ENCODE data around the gene GCK.

GCK gene

GRCh38 chr7:44148961-44149536 lies 40.2 kb downstream of the GCK start:
- no peak overlapping the region for H3K4me3 ChIP-seq (ENCODE audit: control insufficient read depth, low read depth, low read length)
- no peak for DNase-seq (ENCODE audit: low read depth)
- TF ChIP-seq, protein P1, sequence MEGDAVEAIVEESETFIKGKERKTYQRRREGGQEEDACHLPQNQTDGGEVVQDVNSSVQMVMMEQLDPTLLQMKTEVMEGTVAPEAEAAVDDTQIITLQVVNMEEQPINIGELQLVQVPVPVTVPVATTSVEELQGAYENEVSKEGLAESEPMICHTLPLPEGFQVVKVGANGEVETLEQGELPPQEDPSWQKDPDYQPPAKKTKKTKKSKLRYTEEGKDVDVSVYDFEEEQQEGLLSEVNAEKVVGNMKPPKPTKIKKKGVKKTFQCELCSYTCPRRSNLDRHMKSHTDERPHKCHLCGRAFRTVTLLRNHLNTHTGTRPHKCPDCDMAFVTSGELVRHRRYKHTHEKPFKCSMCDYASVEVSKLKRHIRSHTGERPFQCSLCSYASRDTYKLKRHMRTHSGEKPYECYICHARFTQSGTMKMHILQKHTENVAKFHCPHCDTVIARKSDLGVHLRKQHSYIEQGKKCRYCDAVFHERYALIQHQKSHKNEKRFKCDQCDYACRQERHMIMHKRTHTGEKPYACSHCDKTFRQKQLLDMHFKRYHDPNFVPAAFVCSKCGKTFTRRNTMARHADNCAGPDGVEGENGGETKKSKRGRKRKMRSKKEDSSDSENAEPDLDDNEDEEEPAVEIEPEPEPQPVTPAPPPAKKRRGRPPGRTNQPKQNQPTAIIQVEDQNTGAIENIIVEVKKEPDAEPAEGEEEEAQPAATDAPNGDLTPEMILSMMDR (IDR thresholded peaks at IDR 0.05; ENCODE audit: control insufficient read depth, insufficient read depth, low read depth, low read length, missing control alignments): no peak

GRCh38 chr7:44148166-44148565 lies 41.1 kb downstream of the GCK start:
- no peak overlapping the region for H3K4me3 ChIP-seq (ENCODE audit: control insufficient read depth, low read depth, low read length)
- TF ChIP-seq, protein P1 (IDR thresholded peaks at IDR 0.05; ENCODE audit: control insufficient read depth, insufficient read depth, low read depth, low read length, missing control alignments): no peak
- no peak for DNase-seq (ENCODE audit: low read depth)

GRCh38 chr7:44147026-44147991 lies 41.9 kb downstream of the GCK start:
- no peak overlapping the region for H3K4me3 ChIP-seq (ENCODE audit: control insufficient read depth, low read depth, low read length)
- TF ChIP-seq, protein P1 (IDR thresholded peaks at IDR 0.05; ENCODE audit: control insufficient read depth, insufficient read depth, low read depth, low read length, missing control alignments): no peak
- DNase-seq (ENCODE audit: low read depth): no peak

DNA sequence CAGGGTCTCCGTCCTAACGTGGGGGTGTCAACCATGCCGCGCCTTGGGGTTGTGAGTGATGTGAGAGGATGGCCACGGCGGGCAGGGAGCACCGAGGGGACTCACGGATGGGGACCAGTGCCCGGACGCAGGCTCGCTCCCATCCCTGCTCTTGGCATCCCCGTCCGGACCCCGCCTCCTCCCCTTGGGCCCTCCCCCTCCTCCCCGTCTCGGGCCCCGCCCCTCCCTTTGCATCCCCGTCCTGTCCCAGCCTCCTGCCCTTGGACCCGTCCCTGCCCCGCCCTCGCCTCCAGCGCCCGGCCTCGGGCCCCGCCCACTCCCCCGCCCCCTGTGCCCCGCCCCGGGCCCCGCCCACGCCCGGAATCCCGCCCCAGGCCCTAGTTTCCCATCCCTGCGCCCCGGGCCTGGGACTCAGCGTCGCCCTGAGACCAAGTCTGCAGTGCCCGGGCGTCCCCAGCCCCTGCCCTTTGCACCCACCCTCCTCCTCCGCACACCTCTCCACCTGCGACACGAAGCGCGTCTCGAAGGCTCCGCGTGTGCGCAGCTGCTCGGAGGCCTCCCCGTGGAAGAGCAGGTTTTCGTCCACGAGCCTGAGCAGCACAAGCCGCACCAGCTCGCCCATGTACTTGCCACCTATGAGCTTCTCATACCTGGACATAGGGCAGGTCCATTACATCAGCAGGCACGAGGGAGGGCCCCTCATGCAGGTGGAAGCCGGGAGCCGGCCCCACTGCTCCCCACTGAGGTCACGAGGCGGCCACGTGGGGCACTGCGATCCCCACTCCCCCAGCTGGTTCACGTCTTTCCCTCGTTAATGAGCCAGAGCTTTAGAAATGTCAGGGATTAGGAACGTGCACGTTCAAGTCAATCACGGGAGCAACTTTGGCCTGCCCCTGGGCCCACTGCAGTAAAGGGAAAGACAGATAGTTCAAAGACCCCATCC lies 43.0 kb downstream of the GCK start:
- DNase-seq (ENCODE audit: low read depth): no peak
- TF ChIP-seq, protein P1 (IDR thresholded peaks at IDR 0.05; ENCODE audit: control insufficient read depth, insufficient read depth, low read depth, low read length, missing control alignments): no peak
- H3K4me3 ChIP-seq (ENCODE audit: control insufficient read depth, low read depth, low read length): peak overlapping the region; percentile 39

DNA sequence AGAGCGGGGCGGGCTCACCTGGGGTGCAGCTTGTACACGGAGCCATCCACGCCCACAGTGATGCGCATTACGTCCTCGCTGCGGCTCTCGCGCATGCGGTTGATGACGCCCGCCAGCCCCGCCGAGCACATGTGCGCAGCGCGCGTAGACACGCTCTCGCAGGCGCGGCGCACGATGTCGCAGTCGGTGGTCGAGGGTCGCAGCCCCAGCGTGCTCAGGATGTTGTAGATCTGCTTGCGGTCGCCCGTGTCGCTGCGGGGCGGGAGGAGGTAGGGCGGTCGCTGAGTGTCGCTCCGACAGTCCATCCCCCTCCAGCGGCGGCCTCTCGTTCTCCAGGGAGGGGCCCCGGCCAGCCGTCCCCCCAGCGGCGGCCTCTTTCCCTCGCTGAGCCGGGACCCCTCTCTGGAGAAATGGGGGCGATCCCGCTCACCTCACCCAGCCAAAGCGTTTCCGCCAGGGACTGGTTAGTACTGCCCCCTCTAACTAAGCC lies 43.7 kb downstream of the GCK start:
- TF ChIP-seq, protein P1 (IDR thresholded peaks at IDR 0.05; ENCODE audit: control insufficient read depth, insufficient read depth, low read depth, low read length, missing control alignments): no peak
- DNase-seq (ENCODE audit: low read depth): no peak
- peak overlapping the region; percentile 39 for H3K4me3 ChIP-seq (ENCODE audit: control insufficient read depth, low read depth, low read length)

DNA sequence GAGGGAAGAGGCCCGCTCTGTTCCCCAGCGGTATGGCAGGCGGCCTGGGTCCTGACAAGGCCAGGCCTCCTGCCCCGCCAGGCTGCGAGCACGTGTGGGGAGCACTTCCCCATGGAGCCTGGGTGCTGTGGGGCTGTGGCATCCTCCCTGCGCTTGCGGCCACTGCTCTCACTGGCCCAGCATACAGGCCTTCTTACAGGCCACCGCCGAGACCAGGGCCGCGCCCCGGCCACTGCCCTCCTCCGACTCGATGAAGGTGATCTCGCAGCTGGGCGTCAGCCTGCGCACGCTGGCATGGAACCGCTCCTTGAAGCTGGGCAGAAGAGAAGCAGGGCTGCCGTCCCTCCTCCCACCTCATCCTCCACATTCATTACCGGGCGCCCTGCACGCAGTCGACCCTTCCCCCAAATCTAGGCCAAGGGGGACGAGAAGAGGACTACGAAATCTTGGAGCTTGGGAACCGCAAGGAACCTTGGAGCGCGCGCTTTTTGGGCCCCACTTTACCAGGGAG lies 44.2 kb downstream of the GCK start:
- TF ChIP-seq, protein P1 (IDR thresholded peaks at IDR 0.05; ENCODE audit: control insufficient read depth, insufficient read depth, low read depth, low read length, missing control alignments): no peak
- no peak overlapping the region for H3K4me3 ChIP-seq (ENCODE audit: control insufficient read depth, low read depth, low read length)
- DNase-seq (ENCODE audit: low read depth): no peak
